Islet precursor cell (in vitro differentiated cells): ENCODE results near the gene CARM1.
"Not testable (repeated sequence)": the region's sequence is repeated elsewhere in the genome, so short reads cannot be mapped to it uniquely, and the experiment has no call there.

ENCODE experiments used
- DNase-seq: peaks from one replicate; pipeline ENCODE4 v3.0.0-alpha.2; 2018

CARM1 gene

DNA sequence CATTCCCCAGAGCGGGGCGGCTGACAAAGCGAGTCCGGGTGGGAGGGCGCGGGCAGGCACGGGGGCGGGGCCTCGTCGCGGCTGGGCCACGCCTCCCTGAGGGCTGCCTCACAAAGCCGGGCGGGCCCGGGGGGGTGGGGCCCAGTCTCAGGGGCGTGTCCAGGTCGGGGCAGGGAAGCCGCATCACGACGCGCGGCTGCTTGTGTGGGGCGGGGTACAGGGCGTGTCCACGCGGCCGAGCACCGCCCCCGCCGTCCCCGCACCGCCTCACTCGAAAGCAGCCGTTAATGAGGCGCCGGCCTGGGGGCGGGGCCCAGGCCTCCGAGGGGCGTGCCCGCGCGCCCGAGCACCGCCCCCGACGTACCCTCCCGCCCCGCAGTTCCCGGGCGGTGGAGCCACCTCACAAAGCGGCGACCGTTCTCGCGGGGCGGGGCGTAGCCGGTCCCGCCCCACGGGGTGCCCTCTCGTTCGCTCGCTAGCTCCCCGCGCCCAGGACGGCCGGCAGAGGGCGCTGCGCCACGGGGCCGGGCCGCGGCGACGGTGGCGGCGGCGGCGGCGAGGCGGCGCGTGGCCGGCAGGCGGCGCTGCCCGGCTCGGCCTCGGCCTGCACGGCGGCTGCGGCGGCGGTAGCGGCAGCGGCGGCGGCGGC is at the start of gene CARM1:
Gene CARM1, plus strand, starts transcription at position 599 of the 649 bp plus-strand sequence. CDS start 150 bp downstream, outside the sequence.
- peak; percentile 99 for DNase-seq

- no peak for DNase-seq
These were observed 47.7 kb upstream of the CARM1 start for GRCh38 chr19:10823690-10824089.

DNA sequence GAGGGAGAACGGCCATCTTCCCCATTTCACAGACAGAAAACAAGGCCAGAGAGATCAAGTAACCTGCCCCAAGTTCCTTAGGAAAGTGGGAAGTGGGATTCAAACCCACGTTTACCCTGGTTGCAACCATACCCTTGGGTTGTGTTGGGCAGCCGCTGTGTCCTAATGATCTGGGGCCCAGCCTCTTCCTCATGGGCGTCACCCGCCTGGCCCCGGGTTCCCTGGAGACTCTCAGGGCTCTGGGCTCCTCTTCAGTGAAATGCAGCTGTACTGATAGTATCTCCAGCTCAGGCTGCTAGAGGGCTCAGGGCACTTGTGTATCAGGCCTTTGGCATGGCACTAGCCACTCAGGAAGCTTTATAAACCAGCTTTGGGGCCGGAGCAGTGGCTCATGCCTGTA is 45.1 kb upstream of the CARM1 start:
- DNase-seq, result no peak

- DNase-seq, result no peak
These were observed 44.5 kb upstream of the CARM1 start for GRCh38 chr19:10826846-10827245.

DNA sequence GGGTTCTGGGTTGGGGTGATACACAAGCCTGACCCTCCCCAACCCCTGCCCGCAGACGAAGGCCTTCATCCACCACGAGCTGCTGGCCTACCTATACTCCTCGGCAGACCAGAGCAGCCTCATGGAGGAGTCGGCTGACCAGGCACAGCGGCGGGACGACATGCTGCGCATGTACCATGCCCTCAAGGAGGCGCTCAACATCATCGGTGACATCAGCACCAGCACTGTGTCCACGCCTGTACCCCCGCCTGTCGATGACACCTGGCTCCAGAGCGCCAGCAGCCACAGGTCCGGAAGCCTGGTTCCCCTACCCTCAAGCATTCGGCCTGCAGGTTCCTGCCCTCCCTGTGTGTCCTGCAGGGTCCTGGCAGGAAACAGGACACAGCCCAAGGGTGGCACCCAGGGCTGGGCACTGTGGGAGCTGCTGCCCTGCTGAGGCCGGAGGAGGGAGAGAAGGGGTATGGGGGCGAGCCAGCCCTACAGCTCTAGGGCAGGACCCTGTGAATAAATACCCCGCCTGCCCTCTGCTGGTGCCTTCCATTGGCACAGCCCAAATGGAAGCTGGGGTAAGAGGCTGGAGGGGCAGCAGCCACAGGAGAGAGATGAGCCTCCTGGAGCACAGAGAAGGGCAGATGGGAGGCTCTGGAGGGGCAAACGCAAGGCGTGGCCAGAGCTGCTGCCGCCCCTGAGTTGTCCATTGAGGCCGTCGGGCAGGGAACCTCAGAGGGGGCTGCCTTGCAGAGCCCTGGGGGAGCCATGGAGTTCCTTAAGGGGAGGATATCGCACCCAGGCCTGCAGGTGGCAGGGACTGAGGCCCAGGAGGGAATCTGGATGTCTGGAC is 42.2 kb upstream of the CARM1 start:
- DNase-seq, result peak; percentile 61

DNA sequence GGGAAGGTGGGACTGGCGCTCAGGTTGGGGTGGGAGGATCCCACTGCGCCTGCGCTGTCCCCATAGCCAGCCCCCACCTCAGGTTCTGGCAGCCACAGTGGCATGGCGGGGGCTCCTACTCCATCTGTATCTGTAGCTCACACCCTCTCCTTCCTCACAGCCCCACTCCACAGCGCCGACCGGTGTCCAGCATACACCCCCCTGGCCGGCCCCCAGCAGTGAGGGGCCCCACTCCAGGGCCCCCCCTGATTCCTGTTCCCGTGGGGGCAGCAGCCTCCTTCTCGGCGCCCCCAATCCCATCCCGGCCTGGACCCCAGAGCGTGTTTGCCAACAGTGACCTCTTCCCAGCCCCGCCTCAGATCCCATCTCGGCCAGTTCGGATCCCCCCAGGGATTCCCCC is 41.4 kb upstream of the CARM1 start:
- DNase-seq, result peak; percentile 47

- no peak for DNase-seq
These were observed 41.0 kb upstream of the CARM1 start for GRCh38 chr19:10830370-10830769.

DNA sequence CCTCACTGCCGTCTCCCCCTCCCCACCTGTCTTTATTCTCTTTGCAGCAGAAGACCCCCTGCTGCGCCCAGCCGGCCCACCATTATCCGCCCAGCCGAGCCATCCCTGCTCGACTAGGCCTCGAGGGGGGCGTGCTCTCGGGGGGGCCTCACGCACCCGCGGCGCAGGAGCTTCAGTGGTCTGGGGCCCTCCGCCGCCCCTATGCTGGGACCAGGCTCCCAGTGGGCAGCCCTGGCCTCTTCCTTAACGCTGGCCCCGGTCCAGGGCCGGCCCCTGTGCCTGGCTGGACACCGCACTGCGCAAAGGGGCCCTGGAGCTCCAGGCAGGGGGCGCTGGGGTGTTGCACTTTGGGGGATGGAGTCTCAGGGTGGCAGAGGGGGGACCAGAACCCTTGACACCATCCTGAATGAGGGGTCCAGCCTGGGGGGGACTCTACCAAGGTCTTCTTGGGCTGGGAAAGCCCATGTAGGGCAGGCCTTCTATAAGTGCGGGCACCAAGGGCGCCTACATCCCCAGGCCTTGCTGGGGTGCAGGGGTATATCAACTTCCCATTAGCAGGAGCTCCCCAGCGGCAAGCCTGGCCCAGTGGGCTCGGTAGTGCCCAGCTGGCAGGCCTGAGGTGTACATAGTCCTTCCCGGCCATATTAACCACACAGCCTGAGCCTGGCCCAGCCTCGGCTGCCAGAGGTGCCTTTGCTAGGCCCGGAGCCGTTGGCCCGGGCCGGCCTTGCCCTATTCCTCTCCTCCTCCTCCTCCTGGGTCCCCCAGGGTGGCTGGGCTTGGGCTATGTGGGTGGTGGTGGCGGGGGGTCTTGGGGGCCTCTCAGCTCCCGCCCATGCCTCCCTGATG is 40.2 kb upstream of the CARM1 start:
- DNase-seq, result no peak

DNA sequence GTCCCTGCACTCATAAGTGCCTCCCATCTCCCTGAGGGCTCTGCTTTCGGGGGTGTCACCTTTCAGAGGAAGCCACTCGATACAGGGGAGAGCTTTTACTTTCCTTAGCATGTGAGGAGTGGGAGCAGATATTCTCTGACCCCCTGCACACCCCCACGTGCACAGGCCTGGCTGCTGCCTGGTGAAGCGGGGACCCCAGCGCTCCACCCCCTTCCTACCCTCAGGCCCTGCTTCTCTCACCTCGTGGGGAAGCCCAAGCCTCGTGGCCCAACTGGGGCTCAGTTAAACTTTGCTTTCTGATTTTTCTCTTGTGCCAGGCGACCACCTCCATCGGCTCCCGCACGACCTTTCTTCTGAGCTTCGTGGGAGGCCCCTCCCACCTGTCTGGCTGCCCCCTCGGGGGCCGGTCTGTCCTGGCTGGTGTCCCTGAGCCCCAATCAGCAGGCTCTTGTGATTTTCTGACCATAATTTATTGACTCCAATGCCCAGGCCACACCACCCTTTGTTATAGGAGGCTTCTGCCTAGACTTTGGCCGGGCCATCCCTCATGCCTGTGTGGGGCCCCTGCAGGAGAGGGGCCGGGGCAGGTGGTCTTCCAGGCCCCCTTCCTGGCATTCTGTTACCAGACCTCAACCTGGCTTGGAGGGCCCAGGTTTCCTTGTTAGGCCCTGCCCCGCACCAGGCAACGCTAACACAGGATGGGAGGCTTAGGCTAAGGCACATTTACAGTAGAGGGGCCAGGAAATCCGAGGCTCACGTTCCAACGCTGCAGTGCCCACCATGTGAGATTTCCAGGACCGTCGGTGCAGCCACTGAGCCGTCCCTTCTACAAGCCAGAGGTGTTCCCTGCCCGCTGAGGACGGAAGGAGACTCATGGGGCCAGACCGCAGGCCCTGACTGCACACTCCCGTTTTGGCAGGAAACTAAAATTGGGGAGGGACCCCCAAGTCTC is 39.1 kb upstream of the CARM1 start:
- no peak for DNase-seq

DNA sequence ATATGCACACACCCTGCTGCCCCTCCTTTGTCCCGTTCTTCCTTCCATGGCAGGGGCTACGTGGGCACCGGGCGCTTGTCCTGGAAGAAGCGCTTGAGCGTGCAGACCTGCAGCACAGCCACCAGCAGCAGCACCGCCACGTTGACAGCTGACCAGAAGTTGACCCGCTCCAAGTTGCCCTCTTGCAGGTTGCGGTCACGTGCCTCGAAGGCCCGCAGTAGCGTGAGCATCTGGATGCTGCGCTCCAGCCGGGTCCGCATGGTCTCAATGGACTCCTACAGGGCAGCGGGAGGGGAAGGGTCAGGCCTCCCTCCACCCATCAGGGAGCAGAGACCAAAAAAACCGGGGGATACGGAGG is 38.4 kb upstream of the CARM1 start:
- DNase-seq, result peak; percentile 50

DNA sequence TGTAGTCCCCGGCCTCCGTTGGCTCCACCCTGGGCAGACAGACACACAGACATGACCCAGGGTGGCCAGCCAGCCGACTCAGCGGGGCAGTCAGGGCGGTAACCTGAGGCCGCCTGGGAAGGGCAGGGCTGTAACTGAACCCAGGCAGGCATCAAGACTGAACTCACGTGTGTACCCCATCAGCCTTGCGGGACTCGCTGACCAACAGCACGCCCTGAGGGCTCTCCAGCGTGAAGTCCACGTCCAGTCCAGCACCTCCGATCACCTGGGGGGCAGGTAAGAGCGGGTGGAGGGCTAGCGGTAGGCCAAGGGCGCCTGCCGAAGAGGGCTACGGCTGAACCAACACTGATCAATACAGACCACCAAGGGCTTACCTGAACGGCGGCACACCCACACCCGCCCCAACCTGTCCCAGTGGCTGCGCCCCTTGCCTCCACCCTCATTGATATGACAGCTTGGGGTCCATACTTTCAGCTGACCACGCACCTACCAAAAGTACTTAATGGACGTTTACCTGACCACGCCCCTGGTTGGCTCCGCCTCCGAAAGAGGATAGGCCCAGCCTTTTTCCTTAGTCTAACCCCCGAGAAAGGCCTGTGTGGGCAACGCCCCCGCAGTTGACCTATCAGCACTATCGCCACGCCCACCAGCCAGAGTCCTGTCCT is 36.1 kb upstream of the CARM1 start:
- no peak for DNase-seq

DNA sequence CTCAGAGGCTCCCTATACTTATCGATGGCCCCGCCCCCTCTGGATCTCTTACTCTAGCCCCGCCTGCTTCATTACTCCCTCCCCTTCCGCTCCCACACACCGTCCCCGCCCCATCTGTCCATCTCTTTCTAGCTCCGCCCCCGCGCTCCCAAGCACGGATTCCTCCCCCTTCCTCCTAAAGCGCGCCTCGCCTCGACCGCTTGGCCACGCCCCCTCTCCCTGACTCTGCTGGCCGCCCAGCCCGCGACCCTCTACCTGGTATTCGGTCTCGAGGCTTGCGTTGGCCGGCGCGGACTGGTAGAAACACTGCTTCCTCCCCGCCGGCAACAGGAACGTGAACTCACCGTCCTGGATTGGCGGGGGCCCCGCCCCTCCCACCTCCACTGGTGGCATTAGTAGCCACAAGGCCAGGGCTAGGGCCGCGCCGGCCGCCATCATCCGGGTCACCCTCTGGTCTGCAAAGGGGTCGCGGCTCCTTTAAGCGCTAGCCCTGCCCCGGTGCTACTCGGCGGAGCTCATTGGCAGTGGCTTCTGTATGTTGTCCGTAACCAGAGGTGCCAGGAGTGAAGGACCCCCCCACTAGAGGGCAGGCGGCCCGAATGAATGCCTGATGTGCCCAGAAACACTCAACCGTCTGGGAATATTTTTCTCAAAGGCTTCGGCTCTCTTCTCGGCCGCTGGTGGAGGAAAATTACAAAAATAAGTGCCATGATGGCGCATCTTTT is 35.4 kb upstream of the CARM1 start, which contains the start of gene TMED1:
Gene TMED1, minus strand, starts transcription at position 459 of the 725 bp plus-strand sequence. Its CDS starts 21 bp downstream, at position 438.
- peak; percentile 100 for DNase-seq

GRCh38 chr19:10836479-10837330 is 34.6 kb upstream of the CARM1 start:
- DNase-seq, result no peak

GRCh38 chr19:10837649-10838048 is 33.7 kb upstream of the CARM1 start:
- DNase-seq, result not testable (repeated sequence)

DNA sequence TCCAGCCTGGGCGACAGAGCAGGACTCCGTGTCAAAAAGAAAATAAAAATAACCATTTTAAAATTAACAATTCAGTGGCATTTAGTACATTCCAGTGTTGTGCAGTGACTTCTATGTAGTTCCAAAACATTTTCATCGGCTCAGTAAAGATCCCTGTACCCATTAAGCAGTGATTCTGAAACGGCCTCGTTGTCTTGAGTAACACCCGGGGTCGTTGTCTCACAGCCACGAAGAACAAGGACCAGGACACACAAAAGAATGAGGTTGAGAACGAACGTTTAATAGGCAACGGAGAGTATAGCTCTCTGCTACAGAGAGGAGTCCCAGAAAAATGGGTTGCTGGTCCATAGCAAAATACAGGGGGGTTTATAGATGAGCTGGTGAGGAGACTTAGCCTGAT is 33.0 kb upstream of the CARM1 start:
- DNase-seq, result no peak

DNA sequence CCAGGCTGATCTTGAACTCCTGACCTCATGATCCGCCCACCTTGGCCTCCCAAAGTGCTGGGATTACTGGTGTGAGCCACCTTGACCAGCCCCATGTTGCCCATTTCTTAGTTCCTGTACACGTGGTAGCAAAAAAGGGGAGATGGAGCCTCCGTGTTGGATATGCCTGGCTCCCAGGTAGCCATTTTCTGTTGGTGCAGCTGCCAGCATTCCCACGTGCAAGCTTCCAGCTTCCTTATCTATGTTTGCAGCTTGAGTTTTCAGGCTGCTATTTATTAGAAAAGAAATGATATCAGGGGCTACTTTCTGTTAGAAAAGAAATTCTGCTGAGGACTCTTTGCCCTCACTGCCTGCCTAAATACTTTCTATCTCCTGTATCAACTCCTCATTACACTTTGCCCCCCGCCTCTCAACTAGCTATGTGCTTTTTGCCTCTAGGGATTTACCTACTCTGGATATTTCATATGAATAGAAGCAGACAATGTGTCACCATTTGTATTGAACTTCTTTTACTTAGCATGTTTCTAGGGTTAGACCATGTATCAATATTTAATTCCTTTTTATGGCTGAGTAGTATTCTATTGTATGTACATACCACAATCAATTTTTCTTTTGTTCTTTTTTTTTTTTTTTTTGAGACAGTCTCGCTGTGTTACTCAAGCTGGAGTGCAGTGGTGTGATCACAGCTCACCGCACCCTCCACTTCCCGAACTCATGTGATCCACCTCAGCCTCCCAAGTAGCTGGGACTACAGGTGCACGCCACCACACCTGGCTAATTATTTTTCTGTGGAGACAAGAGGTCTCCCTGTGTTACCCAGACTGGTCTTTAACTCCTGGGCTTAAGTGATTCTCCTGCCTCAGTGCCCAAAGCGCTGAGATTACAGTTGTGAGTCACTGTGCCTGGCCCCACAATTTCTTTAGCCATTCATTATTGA is 32.0 kb upstream of the CARM1 start:
- DNase-seq, result no peak

DNA sequence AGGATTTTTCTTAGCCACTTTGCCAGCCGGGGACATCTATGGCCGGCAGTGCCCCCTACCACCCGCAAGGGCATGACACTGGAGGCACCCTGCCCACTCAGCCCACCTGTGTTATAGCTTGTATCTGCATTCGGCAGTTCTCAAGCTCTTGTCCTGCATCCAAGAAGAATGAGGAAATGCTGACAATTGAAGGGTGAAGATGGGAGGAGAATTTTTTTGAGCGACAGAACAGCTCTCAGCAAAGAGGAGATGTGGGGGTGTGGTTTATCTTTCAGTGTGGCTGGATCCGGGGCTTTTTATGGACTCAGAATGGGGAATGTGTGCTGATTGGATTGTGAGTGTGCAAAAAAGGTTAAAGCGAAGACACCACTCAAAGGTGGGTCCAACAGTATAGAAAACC is 28.6 kb upstream of the CARM1 start:
- no peak for DNase-seq

GRCh38 chr19:10846500-10847202 is 24.7 kb upstream of the CARM1 start:
- DNase-seq, result no peak
